Immature natural killer cell (primary cell): ENCODE results near the gene GRAMD2B. TPM values are rescaled to one million over a fixed set of nuclear protein-coding genes. Genes with fewer than 3 reads are reported as not detected.
"Not testable (repeated sequence)": the region's sequence is repeated elsewhere in the genome, so short reads cannot be mapped to it uniquely, and the experiment has no call there.

Experiments used
- DNase-seq, 3 donors: peaks; one replicate each; pipeline ENCODE4 v3.0.0; 2022; ENCODE audit warnings: mixed read lengths in 1 of 3
- H3K27ac Mint-ChIP-seq, 6 donors: one replicate each; pipeline ENCODE4 v1.8.0; 2020; ENCODE audit warnings: mixed read lengths in 6 of 6, mild to moderate bottlenecking in 5 of 6, inconsistent platforms in 4 of 6, moderate library complexity in 3 of 6
- H3K27me3 Mint-ChIP-seq, 3 donors: one replicate each; pipeline ENCODE4 v1.8.0; 2020 to 2021; ENCODE audit warnings: low read depth in 3 of 3, mild to moderate bottlenecking in 3 of 3, mixed read lengths in 3 of 3, moderate library complexity in 3 of 3, inconsistent platforms in 1 of 3
- H3K36me3 Mint-ChIP-seq, 3 donors: one replicate each; pipeline ENCODE4 v1.8.0; 2020; ENCODE audit warnings: mixed read lengths in 3 of 3, inconsistent platforms in 2 of 3, mild to moderate bottlenecking in 2 of 3
- H3K4me1 Mint-ChIP-seq, 2 donors: one replicate each; pipeline ENCODE4 v1.8.0; 2020; ENCODE audit warnings: inconsistent platforms in 2 of 2, mild to moderate bottlenecking in 2 of 2, mixed read lengths in 2 of 2, moderate library complexity in 1 of 2
- H3K4me3 Mint-ChIP-seq, 5 donors: one replicate each; pipeline ENCODE4 v1.8.0; 2020; ENCODE audit warnings: mild to moderate bottlenecking in 5 of 5, mixed read lengths in 5 of 5, inconsistent platforms in 3 of 5, moderate library complexity in 3 of 5
- H3K9me3 Mint-ChIP-seq, 6 donors: one replicate each; pipeline ENCODE4 v1.8.0; 2020; ENCODE audit warnings: mild to moderate bottlenecking in 6 of 6, mixed read lengths in 6 of 6, inconsistent platforms in 4 of 6, moderate library complexity in 3 of 6
- polyA plus RNA-seq, 3 donors: library from polyadenylated mRNA; unstranded; fragments of 300-500 nt; fragmentation: Illumina TruSeq; gene quantifications; one replicate each; pipeline ENCODE4 v1.2.3, GENCODE V29; 2021

GRAMD2B gene, protein sequence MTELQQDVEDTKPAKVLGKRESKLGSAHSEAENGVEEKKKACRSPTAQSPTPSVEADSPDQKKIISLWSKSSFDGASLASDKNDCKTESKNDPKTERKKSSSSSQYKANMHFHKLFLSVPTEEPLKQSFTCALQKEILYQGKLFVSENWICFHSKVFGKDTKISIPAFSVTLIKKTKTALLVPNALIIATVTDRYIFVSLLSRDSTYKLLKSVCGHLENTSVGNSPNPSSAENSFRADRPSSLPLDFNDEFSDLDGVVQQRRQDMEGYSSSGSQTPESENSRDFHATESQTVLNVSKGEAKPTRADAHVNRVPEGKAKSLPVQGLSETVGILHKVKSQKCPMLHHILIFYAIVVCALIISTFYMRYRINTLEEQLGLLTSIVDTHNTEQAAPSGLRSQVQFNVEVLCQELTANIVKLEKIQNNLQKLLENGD
- polyA plus RNA-seq = 10 to 100 TPM in 1 of 3 donors, 1 to 10 TPM in 2; 1.4 to 10.3 (median 4.4) TPM

DNA sequence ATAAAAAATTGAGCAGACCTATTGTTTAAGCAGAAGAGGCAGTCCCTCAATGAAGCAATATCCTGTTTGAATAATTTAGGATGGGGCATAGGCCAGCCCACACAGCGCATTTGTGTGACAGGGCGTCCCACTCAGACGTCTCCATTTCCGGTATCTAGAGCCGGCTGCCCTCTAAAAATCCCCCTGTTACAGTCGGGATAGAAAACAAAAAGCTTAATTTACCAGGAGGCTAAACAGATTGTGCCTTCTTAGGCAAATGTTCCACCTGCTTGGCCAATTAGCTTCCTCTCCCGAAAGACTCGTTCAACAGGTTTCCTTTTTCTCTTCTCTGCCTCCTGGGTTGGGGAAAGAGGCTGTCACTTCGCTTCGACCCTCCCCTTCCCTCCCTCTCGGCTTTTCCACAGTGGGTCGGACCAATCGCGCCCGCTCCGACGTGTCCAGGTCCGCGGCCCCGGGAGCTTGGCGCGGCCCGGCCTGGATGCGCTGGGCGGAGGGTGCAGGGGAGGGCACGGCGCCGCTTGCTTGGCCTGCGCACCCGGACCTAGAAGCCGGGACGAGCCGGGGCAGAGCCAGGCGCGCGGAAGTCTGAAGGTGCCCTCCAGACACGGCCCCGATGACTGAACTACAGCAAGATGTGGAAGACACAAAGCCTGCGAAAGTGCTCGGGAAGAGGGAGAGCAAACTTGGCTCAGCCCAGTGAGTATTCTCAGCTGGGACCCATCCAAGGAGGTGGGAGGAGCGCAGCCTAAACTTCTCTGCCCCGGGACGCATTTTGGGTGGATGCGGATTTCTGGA is at the start of gene GRAMD2B:
GRAMD2B (plus strand) TSS at position 416 of the 795 bp plus-strand sequence; CDS start at position 614, 198 bp downstream.
- peak; percentile 72 to 76 (median 72) for DNase-seq
- Mint-ChIP-seq H3K4me1 (peaks cover 25 to 35% of the 10 kb centered on the region in 2 donors), H3K4me3 (peak within 1 kb of the TSS; percentile 88 to 93 (median 92)), H3K36me3 (no peaks in the 10 kb centered on the region), H3K9me3 (no peaks in the 10 kb centered on the region), H3K27ac (peak within 1 kb of the TSS; percentile 86 to 94 (median 92)), H3K27me3 (peaks cover 0 to 4% (median 1%) of the 10 kb centered on the region in 3 donors)

DNA sequence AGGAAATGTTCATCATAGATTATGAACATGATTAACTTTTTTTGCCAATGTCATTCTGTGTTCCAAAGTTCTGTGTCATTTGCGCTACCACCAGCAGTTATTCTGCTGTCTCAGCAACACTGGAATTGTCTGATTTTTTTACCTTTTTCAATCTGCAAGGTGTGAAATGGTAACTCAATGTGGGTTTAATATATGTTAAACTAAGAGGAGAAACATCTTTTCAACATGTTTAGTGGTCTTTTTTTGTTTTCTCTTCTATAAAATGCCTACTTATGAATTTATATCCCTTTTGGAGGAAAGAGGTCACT is 49.1 kb upstream of the GRAMD2B start:
- DNase-seq = no peak
- Mint-ChIP-seq H3K4me3 (peak overlapping the region; percentile 12 to 51 (median 39)), H3K27me3 (no peaks in the 10 kb centered on the region), H3K9me3 (no peaks in the 10 kb centered on the region), H3K27ac (peak overlapping the region; percentile 28 to 85 (median 63)), H3K4me1 (peaks cover 17 to 19% of the 10 kb centered on the region in 2 donors), H3K36me3 (no peaks in the 10 kb centered on the region)

DNA sequence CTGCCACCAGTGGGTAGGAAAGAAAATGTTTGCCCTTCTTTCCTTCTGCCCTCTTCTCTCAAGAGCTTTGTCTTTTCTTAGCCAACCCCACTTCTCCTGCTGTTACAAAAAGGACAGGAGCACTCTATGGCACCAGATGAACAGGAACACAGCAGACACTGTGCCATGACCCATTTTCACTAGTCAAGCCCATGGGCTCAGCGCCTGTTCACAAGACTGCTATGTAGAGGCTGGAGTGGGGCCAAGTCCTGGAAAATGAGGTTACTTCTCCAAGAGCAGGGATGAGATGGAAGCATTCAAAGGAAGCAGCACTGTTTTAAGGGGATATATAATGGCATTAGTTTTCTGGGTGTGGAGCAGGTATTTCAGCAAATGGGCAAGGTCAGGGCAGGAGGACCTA is 46.8 kb upstream of the GRAMD2B start:
- no peaks in the 10 kb centered on the region for H3K9me3 Mint-ChIP-seq
- H3K27ac Mint-ChIP-seq = no peak overlapping the region

DNA sequence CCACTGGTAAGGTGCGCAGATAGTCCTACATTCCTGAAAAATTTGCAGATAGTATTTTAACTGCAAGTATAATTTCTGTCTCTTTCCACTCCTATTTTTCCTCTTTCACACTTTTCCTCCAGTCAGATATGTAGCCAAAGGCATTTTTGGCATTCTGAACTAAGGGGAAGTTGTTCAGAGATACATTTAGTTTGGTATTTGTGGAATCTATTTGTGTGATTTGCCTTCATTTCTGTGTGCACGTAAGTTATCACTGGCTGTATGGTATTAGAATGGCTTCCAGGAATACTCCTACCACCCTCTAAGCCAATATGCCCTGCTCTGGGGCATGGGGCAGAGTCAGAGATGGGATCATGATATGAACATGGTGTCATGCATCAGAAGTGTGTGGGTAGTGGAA is 45.8 kb upstream of the GRAMD2B start:
- H3K27me3 Mint-ChIP-seq = peaks cover 0 to 2% (median 0%) of the 10 kb centered on the region in 3 donors
- H3K36me3 Mint-ChIP-seq = peaks cover 0 to 2% (median 1%) of the 10 kb centered on the region in 3 donors
- peaks cover 17 to 19% of the 10 kb centered on the region in 2 donors for H3K4me1 Mint-ChIP-seq
- peaks cover 0 to 4% (median 0%) of the 10 kb centered on the region in 6 donors for H3K9me3 Mint-ChIP-seq
- DNase-seq = no peak
- no peak overlapping the region for H3K27ac Mint-ChIP-seq
- no peak overlapping the region for H3K4me3 Mint-ChIP-seq

More for the DNA sequence above, 46.8 kb upstream of the GRAMD2B start:
- no peaks in the 10 kb centered on the region for H3K36me3 Mint-ChIP-seq
- no peak overlapping the region for H3K4me3 Mint-ChIP-seq
- DNase-seq = no peak
- peaks cover 17 to 19% of the 10 kb centered on the region in 2 donors for H3K4me1 Mint-ChIP-seq
- H3K27me3 Mint-ChIP-seq = no peaks in the 10 kb centered on the region

DNA sequence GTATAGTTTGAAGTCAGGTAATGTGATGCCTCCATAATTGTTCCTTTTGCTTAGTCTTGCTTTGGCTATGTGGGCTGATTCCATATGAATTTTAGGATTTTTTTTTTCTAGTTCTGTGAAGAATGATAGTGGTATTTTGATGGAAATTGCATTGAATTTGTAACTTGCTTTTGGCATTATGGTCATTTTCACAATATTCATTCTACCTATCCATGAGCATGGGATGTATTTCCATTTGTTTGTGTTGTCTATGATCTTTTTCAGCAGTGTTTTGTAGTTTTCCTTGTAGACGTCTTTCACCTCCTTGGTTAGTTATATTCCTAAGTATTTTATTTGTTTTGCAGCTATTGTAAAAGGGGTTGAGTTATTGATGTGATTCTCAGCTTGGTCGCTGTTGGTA is 42.9 kb upstream of the GRAMD2B start:
- not testable (repeated sequence) for H3K9me3 Mint-ChIP-seq, H3K27me3 Mint-ChIP-seq, H3K27ac Mint-ChIP-seq

DNA sequence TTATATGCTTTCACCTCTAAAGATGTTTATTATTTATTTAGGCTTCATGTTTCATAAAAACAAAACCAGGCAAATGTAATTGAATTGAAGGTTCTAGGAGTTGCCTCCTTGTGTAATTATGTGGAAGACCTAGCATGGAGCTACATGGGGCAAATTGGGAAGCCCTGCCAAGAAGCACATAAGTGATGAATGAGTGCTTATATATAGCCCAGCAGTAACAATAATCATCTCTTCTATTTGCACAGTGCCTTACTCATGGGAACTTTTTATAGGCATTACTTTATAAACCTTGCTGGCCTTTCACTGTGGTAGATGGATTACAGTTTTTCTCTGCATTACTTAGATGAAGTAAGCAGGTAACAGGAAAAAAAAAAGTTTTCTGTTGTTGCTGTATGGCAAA is 40.0 kb upstream of the GRAMD2B start:
- Mint-ChIP-seq H3K27ac (no peak overlapping the region), H3K36me3 (peaks cover 0 to 6% (median 5%) of the 10 kb centered on the region in 3 donors), H3K27me3 (peaks cover 2 to 5% (median 3%) of the 10 kb centered on the region in 3 donors), H3K9me3 (peaks cover 0 to 5% (median 0%) of the 10 kb centered on the region in 6 donors), H3K4me1 (no peaks in the 10 kb centered on the region), H3K4me3 (no peak overlapping the region)
- no peak for DNase-seq

More for the DNA sequence above, 42.9 kb upstream of the GRAMD2B start:
- H3K4me1 Mint-ChIP-seq, H3K4me3 Mint-ChIP-seq, H3K36me3 Mint-ChIP-seq, DNase-seq: not testable (repeated sequence)

DNA sequence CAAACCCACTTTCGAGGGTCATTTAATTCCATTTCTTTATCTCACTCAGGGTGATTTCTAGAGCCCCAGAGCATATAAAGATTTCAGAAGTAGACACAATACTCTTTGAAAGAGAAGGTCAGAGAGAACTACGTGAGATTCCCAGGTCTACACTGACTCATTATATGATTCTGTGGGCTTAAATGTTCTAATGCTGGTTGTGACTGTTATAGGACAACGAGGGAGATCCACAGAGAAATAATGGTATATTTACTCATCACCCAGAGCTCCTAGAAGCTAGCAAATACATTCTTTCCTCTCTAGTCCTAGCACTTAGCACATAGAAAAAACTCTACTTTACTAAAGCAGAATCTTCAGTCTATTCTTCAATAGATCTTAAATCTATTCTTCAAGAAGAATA is 39.4 kb upstream of the GRAMD2B start:
- DNase-seq = no peak
- Mint-ChIP-seq H3K27ac (no peak overlapping the region), H3K36me3 (peaks cover 0 to 6% (median 5%) of the 10 kb centered on the region in 3 donors), H3K4me3 (no peak overlapping the region), H3K27me3 (peaks cover 2 to 5% (median 3%) of the 10 kb centered on the region in 3 donors), H3K9me3 (peaks cover 0 to 5% (median 0%) of the 10 kb centered on the region in 6 donors), H3K4me1 (no peaks in the 10 kb centered on the region)

DNA sequence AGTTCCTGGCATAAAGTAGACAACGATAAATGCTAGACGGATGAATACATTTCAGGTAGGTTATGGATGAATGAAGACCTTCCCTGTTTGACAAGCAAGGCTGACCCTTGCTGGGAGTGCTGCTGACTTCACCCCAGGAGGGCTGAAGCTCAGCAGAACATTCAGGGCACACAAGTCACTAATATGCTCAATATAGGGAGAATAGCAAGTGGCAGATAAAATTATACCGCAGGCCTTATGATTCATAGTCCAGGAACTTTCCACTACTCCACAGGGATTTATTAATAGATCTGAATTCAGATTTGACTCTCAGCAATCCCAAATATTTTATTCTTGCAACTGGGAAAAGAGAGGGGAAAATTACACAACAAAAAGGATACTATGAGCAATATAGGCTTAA is 38.2 kb upstream of the GRAMD2B start:
- Mint-ChIP-seq H3K9me3 (peaks cover 0 to 5% (median 0%) of the 10 kb centered on the region in 6 donors), H3K27me3 (peaks cover 2 to 5% (median 4%) of the 10 kb centered on the region in 3 donors), H3K36me3 (peaks cover 0 to 6% (median 5%) of the 10 kb centered on the region in 3 donors), H3K4me3 (no peak overlapping the region), H3K4me1 (no peaks in the 10 kb centered on the region), H3K27ac (no peak overlapping the region)
- DNase-seq = no peak

DNA sequence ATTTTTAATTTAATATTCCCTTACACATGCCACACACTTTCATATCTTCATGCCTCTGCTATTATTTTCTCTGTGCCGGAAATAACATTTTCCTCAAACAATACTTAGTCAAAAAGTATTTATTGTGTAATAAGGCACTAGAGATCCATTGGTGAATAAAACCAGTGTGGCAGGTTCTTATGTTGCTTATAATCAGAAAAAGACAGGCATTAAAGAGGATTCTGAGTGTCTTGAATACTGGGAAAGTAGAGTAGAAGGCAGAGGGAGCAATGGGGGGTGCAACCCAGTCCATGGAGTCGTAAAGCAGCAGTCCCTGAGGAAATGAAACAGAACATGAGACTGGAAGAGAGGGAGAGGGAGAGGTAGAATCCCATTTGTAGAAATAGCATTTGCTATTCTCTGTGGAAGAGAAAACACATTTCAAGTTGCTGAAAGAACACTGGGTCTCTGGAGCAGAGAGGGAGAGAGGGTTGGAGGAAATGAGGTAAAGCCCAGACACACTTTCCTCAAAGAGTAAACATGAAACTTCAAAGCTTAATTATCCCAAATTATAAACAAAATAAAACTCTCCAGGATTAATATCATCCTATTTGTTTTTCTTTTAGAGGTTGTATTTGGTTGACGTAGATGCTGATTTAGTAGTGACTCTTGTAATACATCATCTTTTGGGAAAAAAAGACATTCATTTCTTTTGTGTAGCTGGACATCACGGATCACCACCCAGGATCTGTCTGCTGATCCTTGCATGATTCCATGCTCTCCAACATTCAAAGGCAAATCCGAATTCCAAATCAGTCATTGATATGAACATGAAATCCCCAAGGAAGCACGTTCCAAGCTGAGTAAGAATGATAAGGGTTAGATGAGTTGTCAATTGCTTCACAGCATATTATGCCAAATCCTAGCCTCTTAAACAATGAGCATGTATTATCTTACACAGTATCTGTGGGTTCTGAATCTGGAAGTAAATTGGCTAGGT is 37.4 kb upstream of the GRAMD2B start:
- peaks cover 0 to 5% (median 0%) of the 10 kb centered on the region in 6 donors for H3K9me3 Mint-ChIP-seq
- no peak for DNase-seq
- H3K4me1 Mint-ChIP-seq = no peaks in the 10 kb centered on the region
- no peak overlapping the region for H3K4me3 Mint-ChIP-seq
- no peak overlapping the region for H3K27ac Mint-ChIP-seq
- H3K36me3 Mint-ChIP-seq = peaks cover 0 to 6% (median 5%) of the 10 kb centered on the region in 3 donors
- peaks cover 2 to 5% (median 4%) of the 10 kb centered on the region in 3 donors for H3K27me3 Mint-ChIP-seq

DNA sequence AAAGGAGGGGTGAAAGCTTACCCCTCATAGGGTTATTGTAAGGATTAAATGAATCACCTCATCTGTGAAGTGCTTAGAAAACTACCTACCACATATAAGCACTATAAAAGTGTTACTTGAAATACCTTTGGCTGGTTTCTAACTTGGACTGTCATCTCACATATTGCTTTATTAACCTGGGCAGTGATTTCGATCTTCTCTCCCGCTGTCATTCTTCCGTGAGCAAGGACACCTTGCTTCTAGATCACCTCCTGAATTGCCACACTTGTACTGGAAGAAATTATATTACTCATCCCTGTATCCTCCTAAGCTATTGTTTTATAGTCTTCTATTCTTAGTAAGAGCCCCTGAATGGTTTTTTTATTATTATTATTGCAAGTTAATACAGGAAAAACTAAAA is 34.0 kb upstream of the GRAMD2B start:
- no peaks in the 10 kb centered on the region for H3K36me3 Mint-ChIP-seq

DNA sequence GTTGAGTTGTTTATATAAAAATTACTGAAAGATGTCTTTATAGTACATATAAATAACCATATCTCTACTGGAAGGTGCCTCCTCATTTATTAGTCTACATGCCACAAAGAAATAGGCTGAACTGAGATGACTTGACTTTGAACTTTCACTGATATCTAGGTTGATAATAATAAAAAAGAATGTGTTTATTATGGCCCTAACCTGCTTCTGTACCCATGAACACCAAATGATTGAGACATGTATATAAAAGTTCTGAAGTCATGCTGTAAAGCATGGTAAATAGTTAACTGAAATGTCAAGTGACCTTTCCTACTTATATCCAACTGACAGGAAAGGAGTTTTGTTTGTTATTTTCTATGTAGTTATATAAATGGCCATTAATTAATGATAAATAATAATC is 33.2 kb upstream of the GRAMD2B start:
- Mint-ChIP-seq H3K36me3 (no peaks in the 10 kb centered on the region), H3K4me1 (no peaks in the 10 kb centered on the region), H3K27me3 (peaks cover 2 to 6% (median 5%) of the 10 kb centered on the region in 3 donors), H3K9me3 (no peaks in the 10 kb centered on the region), H3K27ac (no peak overlapping the region), H3K4me3 (no peak overlapping the region)
- DNase-seq = no peak

More for the DNA sequence above, 34.0 kb upstream of the GRAMD2B start:
- no peak for DNase-seq
- Mint-ChIP-seq H3K27ac (no peak overlapping the region), H3K9me3 (no peaks in the 10 kb centered on the region), H3K4me1 (no peaks in the 10 kb centered on the region), H3K27me3 (peaks cover 2 to 7% (median 5%) of the 10 kb centered on the region in 3 donors), H3K4me3 (no peak overlapping the region)

DNA sequence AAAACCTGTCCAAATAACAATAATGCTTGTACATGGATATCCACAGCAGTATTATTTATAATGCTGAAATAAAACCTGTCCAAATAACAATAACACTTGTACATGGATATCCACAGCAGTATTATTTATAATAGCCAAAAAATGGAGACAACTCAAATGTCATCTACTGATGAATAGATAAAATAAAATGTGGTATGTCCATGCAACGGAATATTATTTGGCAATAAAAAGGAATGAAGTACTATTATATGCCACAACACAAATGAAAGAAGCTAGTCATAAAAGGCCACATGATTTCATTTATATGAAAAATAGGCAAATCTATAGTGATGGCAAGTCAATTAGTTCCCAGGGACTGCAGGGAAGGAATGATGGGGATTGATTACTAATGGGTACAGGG is 31.8 kb upstream of the GRAMD2B start:
- DNase-seq = no peak
- Mint-ChIP-seq H3K4me1 (peaks cover 0 to under 1% of the 10 kb centered on the region in 2 donors), H3K9me3 (no peaks in the 10 kb centered on the region), H3K27ac (no peak overlapping the region), H3K4me3 (no peak overlapping the region), H3K36me3 (no peaks in the 10 kb centered on the region), H3K27me3 (peaks cover under 1 to 5% (median 4%) of the 10 kb centered on the region in 3 donors)

DNA sequence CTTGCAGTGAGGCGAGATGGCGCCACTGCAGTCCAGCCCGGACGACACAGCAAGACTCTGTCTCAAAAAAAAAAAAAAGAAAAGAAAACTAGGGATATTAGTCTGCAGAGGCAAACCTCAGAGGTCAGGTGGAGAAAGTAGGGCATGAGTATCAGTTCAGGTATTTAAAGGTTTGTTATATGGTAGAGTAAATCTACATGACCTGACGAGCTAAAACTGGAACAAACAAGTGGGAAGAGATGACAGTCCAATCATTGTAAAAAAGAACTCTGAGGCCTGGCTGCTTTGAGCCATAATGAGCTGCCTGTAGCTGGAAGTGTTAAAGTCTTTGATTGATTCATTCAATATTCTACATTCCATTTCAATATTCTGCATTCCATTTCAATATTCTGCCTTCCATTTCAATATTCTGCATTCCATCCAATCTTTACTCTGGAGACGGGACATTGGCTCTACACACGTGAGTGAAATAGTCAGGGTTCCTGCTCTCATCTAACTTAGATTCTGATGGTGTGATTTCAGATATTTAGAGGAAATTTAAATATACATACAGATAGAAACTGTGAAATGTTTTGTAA is 28.9 kb upstream of the GRAMD2B start:
- H3K4me1 Mint-ChIP-seq = peaks cover 6 to 12% of the 10 kb centered on the region in 2 donors
- no peak overlapping the region for H3K27ac Mint-ChIP-seq
- H3K27me3 Mint-ChIP-seq = peaks cover 2 to 5% (median 2%) of the 10 kb centered on the region in 3 donors
- H3K9me3 Mint-ChIP-seq = peaks cover 0 to 6% (median 0%) of the 10 kb centered on the region in 6 donors
- H3K36me3 Mint-ChIP-seq = no peaks in the 10 kb centered on the region
- no peak overlapping the region for H3K4me3 Mint-ChIP-seq
- DNase-seq = no peak
